GM21381 (cell line): ENCODE measurements around the gene PABPN1.

Experiments
- ATAC-seq: cut with Tn5 transposase; IDR thresholded peaks from one replicate; pipeline ENCODE4 v1.9.1; 2021; ENCODE audit warnings: mild to moderate bottlenecking, moderate library complexity; ENCODE audit not compliant: unreplicated experiment

PABPN1 gene

DNA sequence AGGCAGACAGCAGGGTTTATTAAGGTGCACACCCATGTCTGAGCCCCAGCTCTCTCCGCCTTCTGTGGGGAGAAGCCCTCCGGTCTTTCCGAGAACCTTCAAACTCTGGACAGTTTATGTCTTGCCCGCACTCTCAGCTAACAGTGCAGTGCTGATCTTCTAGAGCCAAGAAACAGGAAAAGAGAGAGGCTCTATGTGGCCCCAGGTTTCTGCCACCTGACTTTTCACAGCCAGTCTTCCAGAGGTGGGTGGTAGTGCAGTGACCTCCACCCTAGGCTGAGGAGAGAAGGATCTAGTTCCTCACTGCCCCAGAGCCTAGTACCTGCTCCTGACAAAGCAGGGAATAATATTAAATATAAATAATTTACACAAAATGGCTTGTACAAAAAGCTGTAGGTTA lies 35.4 kb downstream of the PABPN1 start:
- no peak for ATAC-seq

DNA sequence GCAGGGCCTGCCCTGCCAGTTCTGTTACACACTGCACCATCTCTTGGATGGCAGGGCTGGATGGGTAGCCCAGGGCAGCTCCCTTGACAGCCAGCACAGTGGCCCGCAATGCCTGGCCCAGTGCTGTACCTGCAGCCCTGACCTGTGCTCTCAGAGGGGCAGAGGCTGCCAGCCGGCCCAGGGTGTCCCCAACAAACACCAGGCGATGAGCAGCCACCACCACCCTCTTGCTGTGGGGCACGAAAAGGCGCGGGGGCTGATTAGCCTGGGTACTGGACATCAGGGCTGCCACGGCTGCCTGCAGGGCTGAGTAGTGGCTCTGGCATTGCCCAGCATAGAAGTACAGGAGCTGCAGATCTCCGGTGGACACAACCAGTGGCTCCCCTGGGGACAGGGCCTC lies 36.0 kb downstream of the PABPN1 start:
- ATAC-seq: no peak

DNA sequence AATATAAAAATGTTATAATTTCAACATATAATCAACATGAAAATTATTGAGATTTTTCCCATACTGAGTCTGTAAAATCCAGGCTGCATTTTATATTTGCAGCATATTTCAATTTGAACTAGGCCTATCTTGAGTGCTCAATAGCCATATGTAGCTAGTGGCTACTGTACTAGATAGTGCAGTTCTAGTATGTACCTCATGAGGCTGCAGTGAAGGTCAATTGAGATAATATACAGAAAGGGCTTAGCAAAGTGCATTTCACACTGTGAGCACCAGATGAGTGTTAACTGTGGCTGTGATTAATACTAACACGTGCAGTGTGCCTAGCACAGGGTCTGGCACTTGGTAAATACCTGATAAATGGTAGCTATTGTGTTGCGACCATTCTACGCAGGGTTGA lies 36.8 kb downstream of the PABPN1 start:
- no peak for ATAC-seq

DNA sequence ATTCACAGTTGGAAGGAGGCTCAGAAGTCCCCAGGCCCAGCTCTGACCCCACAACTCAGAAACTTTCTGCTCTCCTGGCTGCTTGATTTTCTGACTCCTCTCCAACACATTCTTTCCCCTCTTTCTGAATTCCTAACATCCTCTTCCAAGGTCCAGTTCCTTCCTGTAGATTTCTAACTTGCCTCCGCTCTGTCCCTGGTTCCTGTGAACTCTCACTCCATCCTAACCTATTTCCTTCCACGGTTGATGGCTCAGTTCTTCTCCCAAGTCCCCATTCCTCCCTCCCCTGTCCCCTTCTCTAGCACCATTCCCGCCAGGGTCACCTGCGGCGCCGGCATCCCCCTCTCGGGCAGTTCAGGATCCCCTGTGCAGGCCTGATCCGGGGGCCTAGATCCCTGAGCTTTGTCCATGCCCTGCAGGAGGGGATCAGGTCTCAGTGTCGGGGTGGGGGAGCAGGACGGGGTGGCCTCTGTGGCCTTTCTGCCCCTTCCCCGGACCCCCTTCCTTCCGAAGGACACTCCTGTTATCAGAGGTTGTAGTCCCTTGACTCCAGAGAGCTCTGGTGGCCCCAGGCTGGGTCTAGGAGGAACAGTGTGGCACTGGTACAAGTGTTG lies 37.4 kb downstream of the PABPN1 start:
- ATAC-seq: no peak

DNA sequence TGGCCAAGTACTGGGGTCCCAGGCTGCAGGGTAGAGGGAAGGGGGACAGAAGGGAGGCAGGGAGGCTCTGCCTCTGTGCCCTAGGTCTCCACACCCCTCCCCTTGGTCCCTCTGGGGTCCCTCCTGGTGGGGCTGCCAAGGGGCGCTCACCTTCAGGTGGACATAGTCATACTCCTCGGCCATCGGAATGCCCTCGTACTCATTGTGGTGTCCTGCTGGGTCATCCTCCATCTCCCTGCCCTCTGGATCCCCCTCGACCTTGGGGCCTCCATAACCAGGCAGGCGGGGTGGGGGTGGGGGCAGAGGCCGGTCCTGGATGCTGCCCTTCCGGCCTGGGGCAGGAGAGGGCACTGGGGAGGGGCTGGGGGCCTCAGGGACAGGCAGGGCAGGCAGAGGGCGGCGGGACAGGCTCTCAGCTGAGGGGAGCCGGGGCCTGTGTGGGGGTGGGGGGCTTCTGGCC lies 37.9 kb downstream of the PABPN1 start:
- ATAC-seq: no peak

DNA sequence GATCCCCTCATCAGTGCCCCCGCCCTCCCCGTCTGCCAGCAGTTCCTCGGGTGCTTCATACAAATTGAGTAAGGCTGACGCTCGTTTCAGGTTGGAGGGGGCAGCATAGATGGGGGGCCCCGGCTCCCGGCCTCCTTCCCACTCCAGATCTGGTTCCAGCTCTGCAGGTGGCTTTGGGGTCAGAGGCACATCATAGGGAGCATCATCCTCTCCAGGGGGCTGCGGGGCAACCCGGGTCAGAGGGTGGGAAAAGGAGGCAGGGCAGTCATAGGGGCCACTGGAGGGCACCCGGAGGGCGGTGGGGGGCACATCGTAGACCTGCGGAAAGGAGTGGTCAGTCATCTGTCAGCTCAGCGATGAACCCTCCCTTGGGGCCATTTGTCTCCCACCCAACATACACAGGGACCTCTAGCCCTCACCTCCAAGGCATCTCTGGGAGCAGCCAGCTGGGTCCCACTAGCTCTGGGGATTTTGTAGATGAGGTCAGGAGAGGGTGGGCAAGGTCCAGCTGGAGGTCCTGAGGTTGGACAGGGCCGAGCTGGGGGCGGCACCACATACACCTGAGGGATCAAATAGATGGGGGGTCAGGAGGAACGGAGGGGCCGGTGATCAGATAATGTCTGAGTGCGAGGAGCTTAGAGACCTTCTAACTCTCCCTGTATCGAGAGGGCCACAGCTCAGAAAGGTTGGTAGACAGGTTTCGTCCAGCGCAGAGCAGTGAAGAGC lies 38.6 kb downstream of the PABPN1 start:
- no peak for ATAC-seq

DNA sequence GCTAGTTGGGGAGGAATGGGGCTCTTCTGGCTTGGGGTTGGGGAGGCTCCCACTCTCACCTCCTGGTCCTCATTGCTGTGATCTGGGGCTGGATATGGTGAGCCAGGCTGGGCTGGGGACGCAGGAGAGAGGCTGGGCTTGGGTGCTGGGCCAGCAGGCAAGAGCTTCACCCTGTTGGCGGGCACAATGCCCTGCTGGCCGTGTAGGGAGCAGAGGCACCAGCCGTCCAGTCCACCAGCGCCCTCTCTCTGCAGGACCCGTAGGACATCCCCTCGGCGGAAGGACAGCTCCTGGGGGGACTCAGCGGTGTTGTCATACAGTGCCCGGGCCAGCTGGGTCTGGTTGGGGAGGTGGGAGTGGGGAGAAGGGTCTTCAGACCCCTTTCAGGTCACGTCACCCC lies 39.2 kb downstream of the PABPN1 start:
- ATAC-seq: no peak

DNA sequence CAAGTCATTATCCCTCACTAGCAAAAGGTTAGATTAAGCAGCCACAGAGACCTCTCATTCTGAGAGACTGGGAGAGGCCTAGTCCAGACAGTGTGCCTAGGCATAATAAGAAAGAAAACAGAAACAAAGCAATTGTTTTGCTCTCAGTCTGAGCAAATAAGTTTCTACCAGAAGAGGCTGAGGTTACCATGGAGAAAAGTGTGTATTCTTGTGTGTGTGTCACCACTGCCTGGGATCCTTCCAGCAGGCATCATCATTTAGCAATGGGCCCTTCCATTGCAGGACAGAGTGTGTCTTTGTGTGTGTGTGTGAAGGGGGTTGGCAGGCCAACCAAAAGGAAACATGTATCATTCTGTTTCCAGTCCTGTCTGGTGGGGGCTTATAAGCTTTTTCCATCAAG lies 40.1 kb downstream of the PABPN1 start:
- no peak for ATAC-seq

DNA sequence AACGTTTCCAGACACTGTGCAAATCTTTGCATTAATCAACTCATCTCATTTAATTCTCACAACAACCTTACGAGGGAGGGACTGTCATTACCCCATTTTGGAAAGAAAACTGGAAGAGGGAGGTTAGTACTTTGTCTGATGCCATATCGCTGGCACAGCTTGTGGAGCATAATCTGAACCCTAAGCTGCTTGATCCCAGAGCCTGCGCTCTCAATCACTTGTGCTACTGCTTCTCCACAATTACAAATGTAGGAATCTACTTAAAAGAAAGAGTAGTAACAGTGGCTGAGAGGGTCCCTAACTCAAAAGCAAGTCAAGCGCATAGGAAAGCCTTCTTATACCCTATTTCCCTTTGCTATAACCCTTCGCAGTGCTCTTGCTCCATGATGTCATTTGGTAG lies 40.5 kb downstream of the PABPN1 start:
- no peak for ATAC-seq

DNA sequence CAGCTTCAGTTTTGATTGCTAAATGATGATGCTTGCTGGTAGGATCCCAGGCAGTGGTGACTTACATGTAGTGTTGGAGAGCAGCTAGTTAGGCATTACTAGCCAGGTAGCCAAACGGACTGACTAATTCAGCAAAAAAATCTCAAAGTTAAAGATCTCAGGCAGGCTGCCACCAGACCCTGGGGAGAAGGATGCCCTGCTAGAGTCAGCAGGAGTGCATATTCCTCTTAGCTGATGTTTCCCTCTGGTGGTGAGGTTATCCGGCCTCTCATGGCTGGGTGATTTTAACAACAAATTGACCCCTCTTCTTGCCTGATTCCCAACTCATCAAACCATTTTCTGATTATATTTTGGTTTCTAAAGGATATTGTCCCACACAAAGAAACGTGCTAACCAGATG lies 40.9 kb downstream of the PABPN1 start:
- ATAC-seq: no peak

DNA sequence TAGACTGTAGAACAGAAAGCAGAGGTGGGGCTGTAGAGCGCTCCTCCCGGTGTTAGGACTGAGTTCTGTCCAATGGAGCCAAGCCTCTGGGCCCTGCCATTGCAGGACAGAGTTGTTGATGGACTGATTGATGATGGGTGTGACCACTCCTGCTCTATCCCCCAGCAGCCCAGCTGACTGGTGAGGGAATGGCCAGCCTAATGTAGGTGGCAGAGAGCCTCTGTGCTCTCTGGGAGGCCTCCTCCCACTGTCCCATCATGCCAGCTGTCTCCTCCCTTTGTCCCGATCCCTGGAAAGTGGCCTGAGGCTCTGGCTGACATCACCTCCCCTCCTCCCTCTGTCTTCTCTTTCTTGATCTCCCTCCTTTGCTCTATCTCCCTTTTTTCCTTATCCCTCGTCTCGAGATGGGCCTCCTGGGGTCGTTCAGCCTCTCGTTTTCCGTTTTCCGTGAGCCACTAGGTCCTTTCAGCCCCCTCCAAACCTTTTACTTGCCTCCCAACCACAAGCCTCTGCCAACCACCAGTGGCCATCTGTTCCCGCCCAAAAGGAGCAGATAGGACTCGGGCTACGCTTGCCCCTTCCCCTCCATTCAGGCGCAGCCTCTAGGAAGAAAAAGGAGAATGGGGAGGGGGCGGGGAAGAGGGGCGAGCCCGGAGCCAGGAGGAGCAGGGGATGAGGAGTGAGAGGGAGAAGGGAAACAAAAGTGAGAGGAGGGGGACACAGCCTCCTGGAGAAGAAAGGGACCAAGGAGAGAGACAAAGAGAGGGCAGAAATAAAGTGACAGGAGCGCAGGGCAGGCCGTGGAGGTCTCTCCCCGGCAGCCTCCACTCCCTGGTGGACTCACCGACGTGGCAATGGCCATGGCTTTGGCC lies 43.1 kb downstream of the PABPN1 start:
- no peak for ATAC-seq

DNA sequence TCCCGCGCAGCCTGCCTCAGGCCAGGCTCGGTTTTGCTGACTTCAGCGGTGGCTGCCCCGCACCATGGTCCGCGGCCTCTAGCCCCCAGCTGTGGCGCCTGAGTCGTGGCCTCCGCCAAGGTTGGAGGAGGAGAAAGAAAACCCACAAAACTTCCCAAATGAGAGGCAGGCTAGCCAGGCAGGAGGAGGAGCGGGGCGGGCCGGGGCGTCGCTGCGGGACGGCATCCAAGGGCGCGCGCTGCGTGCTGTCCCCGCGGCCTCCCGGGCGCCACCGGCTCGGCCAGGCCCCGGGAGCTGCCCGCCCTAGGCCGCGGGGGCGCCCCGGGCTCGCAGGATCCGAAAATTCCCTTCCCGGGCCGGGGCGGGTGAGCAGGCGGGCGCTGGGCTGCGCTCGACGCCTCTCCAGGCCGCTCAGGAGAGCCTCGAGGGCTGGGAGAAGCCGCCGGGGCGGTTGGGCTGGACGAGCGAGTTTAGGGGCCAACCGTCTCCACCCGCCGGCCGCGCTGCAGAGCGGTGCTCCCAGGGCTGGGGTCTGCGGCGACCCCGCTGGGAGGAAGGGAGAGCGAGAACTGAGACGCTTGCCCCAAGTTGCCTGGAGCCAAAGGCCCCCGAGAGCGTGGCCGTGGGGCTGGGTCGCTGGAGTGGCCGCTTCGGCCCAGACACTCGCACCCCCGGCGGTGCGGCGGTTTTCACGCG lies 43.9 kb downstream of the PABPN1 start, which contains the start of gene EFS:
Gene EFS, minus strand, starts transcription at position 137 of the 696 bp plus-strand sequence. CDS start 147 bp downstream, outside the sequence.
- no peak for ATAC-seq

DNA sequence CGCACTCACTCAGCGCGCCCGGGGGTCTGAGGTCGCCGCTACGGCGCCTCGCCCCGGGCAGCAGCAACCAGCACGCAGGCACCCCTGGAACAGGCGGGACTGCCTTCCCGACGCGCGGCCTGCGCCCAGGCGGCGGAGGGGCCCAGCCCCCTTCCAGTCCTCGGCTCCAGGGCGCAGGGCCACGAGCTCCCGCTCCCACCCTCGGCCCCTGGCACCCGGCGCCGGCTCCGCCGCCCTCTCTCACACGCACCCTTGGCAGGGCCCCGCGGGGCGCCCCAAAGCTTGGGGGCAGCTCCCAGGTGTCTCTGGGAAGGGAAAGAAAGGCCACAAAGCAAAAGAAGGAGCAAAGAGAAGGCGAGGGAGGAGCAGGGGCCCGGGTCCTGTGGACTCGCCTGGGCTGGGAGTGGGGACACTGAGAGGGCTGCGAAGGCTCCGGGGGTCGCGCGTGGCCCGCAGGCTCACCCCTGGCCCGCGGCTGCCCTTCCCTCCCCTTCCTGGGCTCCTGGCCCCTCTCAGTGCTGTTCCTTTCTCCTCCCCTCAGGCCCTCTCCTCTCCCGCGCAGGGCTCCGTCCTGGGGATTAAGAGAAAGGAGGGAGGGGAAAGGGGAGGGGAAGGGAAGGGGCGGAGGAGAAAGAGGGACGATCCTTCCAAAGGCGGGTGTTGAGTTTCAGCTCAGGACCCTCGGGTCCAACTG lies 44.6 kb downstream of the PABPN1 start:
- no peak for ATAC-seq

DNA sequence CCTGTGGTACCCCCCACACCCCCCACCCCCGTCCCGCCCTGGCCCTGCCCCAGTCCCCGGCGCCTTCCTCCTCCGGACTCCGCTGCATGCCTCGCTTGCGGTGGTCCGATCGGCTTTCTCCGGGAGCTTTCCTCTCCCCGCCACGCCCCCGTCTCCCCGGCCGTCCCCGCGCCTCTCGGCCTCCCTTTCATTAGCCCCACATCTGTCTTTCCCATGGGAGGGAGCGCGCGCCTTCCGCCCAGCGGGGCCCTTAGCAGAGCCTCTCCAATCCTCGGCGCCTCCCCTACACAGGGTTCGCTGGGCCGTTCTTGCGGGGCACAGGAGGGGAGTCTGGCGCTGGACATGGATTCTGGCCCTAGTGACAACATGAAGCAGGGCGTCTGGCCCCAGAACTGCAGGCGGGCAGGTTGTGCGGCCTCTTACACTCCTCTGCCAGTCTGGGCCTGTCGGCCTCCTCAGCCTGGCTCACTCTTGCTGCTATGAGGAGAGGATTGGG lies 45.2 kb downstream of the PABPN1 start:
- no peak for ATAC-seq

DNA sequence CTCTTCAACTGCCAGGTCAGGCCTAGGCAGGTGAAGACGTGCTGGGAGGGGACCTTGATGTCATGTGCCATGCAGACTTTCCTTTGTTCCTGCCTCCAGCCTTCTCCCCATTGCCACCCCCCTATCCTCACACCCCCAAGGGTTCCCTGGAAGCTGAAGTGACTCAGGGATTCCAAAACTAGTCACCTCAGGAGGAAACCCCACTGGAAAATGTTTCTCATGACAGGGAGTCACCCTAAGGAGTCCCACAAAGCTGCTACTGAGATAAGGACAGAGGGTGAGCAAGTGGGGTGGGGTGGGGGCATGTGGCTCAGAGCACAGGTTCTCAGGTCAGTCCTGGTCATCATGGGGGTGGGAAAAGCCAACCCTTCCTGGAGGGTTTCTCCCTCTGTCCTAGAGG lies 49.0 kb downstream of the PABPN1 start:
- ATAC-seq: no peak

DNA sequence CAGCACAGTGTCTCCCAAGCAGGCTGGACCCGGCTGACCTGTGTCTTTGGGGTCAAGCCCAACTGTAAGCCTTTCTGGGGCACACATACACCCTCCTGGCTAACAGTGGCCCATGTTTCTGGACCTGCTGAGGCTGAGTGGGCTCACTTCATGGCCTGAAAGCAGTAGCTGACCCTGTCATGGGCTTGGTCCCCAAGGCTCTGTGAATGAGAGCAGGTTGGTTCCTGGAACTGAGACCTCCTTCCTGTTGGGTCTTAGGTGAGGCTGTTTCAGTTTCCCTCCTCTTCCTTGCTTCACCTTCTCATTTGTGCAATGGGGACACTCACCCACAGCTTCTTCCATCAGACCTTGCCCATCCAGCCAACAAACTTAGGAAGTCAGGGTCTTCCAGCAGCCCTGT lies 50.6 kb downstream of the PABPN1 start:
- ATAC-seq: no peak

DNA sequence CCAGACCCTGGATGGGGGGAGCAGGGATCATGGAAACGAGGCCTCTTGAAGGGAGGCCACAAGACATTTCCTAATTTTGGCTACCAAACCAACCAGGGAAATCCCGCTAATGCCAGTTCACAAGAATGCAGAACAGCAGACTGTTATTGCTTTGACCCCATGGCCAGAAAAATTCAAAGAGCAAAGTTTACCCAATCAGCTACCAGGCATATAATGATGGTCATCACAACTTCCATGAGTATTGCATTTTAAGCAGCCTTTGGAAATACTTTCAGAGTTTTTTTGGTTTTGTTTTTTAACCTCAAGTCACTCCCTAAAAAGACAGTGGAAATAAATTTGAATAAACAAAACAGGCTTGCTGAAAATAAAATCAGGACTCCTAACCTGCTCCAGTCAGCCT lies 51.3 kb downstream of the PABPN1 start, which contains the start of gene IL25:
Gene IL25, plus strand, starts transcription at position 301 of the 400 bp plus-strand sequence.
- ATAC-seq: no peak

DNA sequence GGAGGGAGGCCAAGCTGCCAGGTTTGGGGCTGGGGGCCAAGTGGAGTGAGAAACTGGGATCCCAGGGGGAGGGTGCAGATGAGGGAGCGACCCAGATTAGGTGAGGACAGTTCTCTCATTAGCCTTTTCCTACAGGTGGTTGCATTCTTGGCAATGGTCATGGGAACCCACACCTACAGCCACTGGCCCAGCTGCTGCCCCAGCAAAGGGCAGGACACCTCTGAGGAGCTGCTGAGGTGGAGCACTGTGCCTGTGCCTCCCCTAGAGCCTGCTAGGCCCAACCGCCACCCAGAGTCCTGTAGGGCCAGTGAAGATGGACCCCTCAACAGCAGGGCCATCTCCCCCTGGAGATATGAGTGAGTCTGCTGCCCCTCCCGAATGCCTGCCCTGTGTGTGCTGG lies 51.8 kb downstream of the PABPN1 start:
- ATAC-seq: no peak
